Fibroblast of the aortic adventitia (primary cell): ENCODE data around the gene TTC32. TPM values are rescaled to one million over a fixed set of nuclear protein-coding genes. Genes with fewer than 3 reads are reported as not detected.

Experiments used
- DNase-seq: peaks from one replicate; pipeline ENCODE4 v3.0.0-alpha.2; 2010; ENCODE audit warnings: low read depth
- H3K4me3 ChIP-seq: 2 replicates; pipeline ENCODE4 v1.5.1; 2011; ENCODE audit warnings: low read depth, mild to moderate bottlenecking, control low read depth, low read length, moderate library complexity
- CTCF ChIP-seq: IDR thresholded peaks from 2 replicates; pipeline ENCODE4 v1.5.1; 2011; ENCODE audit warnings: mild to moderate bottlenecking, low read length, control low read depth, inconsistent platforms; ENCODE audit not compliant: insufficient read depth
- total RNA-seq: library from RNA; depleted of rRNA; stranded (reverse); fragments of >200 nt; gene quantifications from 2 replicates; pipeline ENCODE4 v1.2.3, GENCODE V29; 2012; ENCODE audit warnings: low replicate concordance

The TTC32 gene
- 9.3 and 34.1 TPM in 2 replicates for total RNA-seq

GRCh38 chr2:19901442-19902215, at the start of gene TTC32:
TSS of gene TTC32 (minus strand) at chr2:19901983. CDS start at chr2:19901854, 129 bp downstream.
- H3K4me3 ChIP-seq = peak within 1 kb of the TSS; percentile 94
- peak; percentile 0 for TF ChIP-seq CTCF
- DNase-seq = peak; percentile 97

- peak; percentile 71 for DNase-seq
These were observed 47.3 kb upstream of the TTC32 start for GRCh38 chr2:19949071-19949470.

DNA sequence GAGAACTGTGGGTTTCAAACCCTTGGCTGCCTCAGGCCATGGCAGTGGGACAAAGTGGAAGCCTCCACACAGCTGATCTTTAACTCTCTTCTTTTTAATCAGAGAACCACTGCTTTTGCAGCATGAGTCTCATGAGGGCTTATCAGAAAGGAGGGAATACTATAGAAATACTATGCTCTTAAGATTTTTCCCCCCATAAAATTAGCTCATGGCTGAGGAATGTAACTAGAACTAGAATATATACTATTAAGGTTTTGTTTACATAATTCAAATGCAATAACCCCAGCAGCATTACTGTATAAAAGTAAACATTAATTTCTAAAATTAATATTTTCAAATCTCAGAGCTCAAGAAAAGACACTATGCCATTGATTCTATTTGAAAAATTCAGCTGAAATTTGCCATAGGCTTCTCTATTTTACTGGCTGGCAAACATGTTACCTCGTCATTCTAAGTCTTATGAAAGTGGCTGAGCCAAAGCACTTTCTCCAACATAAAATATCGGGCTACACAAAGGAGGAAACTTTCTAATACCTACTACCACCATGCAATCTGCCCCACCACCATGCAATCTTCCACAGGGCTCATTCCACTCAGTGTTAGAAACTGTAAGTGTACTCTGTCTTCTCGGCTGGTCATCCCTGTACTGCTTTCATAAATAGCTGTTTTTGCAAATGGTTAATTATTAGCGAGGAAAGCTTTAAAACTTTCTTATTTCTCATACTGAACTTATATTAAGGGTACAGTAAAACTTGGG, 45.6 kb upstream of the TTC32 start:
- no peak for TF ChIP-seq CTCF
- DNase-seq = no peak

More at GRCh38 chr2:19949071-19949470, 47.3 kb upstream of the TTC32 start:
- no peak overlapping the region for H3K4me3 ChIP-seq
- no peak for TF ChIP-seq CTCF

DNA sequence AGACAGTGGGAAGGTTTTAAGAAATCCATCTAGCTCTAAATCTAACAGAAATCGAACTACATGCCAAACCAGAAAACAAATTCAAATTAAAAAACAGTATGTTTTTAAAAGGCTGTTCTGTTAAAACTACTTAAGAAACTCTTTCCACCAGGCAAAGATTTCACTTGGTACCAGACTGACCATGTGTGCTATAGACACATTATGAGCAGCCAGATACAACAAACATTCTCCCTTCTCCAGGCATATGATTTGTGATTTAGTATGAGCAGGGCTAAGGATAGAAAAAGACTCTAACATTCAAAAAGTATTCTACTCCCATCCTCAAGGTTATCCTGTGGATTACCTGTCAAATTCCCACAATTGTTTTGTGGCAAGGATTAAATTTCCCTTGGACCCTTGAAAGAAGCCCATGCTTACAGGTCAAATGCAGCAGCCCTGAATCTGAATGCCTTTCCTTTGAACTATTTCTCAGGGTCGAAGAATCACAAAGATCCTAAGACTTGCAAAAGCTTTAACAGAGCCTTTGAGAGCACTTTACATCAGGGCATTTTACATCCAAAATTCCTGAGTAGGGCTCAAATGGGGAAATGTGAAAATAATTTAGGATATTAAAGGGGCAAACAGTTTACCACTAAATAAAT, 42.5 kb upstream of the TTC32 start:
- H3K4me3 ChIP-seq = no peak overlapping the region
- no peak for TF ChIP-seq CTCF
- no peak for DNase-seq

More for the DNA sequence above, 45.6 kb upstream of the TTC32 start:
- H3K4me3 ChIP-seq = no peak overlapping the region

DNA sequence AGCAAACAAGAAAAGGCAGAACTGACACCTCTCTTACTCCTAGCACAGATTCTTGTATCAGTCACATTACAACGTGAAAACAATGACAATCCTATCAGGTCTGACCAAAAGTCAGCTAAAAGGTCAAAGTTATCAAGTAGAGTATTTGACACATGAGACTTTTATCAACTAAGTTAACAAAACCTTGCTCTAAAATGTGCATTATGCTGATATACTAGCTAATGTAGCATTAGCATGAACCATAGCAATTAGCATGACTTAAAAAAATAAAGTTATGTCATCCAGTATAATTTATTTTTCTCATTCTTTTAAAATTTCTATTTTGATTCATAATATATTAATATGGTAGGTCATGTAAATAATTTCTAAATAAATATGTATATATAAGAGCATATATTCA, 41.4 kb upstream of the TTC32 start:
- no peak for TF ChIP-seq CTCF
- no peak overlapping the region for H3K4me3 ChIP-seq
- DNase-seq = no peak

DNA sequence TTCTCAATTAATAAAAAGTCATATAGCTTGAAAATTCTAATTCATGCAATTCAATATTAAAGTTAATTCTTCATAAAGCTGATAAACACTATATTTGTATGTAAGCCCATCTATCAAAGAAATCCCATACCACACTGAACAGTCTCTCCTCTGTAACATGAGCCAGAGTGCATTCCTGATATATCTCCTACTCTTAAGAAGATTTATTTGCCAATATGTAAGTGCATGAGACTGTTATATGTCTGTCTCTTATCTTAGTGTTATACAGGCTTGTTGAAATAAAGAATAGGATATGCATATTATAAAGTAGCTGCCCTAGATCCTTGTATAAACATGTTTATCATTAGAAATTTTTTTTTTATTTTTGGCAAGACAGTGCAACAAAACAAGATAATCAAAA, 40.4 kb upstream of the TTC32 start:
- H3K4me3 ChIP-seq = no peak overlapping the region
- DNase-seq = no peak
- no peak for TF ChIP-seq CTCF
